HepG2 (cell line): ENCODE data around the gene KANTR. TPM values are rescaled to one million over a fixed set of nuclear protein-coding genes. Genes with fewer than 3 reads are reported as not detected.

Experiments used
- ATAC-seq: fragments of 200-7000 bp; cut with Tn5 transposase; 3 replicates; pipeline ENCODE4 v1.9.1; 2020; ENCODE audit warnings: mild to moderate bottlenecking, moderate library complexity
- BruUV-seq: library from RNA; stranded (reverse); fragments of 400-500 nt; replicated peaks from 2 replicates; lab custom pipeline; 2021; lab: Mats Ljungman, UMichigan
- CTCF ChIA-PET: fragments of 300-600 bp; formaldehyde crosslinking; extraction: SDS; loops from one replicate; lab custom pipeline; 2021; ENCODE audit warnings: low total read pairs, inconsistent platforms, low intra/inter-chr PET ratio; lab: Yijun Ruan, JAX
- POLR2A ChIA-PET: fragments of 350-600 bp; sonication (Branson Sonifier 250); formaldehyde crosslinking; loops from one replicate; lab custom pipeline; 2020; ENCODE audit warnings: antibody characterized with exemption, inconsistent platforms; lab: Yijun Ruan, JAX
- DNase-seq: peaks from one replicate; pipeline ENCODE4 v3.0.0-alpha.2; 2015; ENCODE audit warnings: low spot score
- FAIRE-seq: peaks from 3 replicates; lab custom pipeline; 2011; peaks lifted over from hg19 to GRCh38; lab: Jason Lieb, UNC
- H2AFZ ChIP-seq: one replicate; pipeline ENCODE4 v1.6.1; 2011; ENCODE audit warnings: low read length, inconsistent platforms
- H3K27ac ChIP-seq: fragments of 300-600 bp; 3 replicates; pipeline ENCODE4 v1.8.0; 2011; ENCODE audit warnings: mixed run types, mild to moderate bottlenecking, mixed read lengths, low read length, inconsistent platforms; ENCODE audit not compliant: insufficient read depth; ENCODE audit errors: extremely low read length
- H3K27me3 ChIP-seq, 2 experiments: fragments of 200-600 bp in 1 of 2; 2 replicates in 1 of 2; 3 replicates in 1 of 2; pipeline versions ENCODE4 v1.6.0 to v1.8.0; 2011; ENCODE audit warnings: low read length in 2 of 2, mild to moderate bottlenecking in 2 of 2, moderate library complexity in 2 of 2, inconsistent platforms in 1 of 2; ENCODE audit not compliant: insufficient read depth in 2 of 2, control insufficient read depth in 1 of 2
- H3K36me3 ChIP-seq, 2 experiments: fragments of 200-600 bp in 1 of 2; replicated peaks in 1 of 2; 2 replicates in 1 of 2; 3 replicates in 1 of 2; pipeline versions ENCODE4 v1.5.1 to v1.8.0; 2011; ENCODE audit warnings: low read length in 2 of 2, inconsistent platforms in 1 of 2; ENCODE audit not compliant: insufficient read depth in 2 of 2, control insufficient read depth in 1 of 2
- H3K4me1 ChIP-seq: 2 replicates; pipeline ENCODE4 v1.5.1; 2012; ENCODE audit warnings: low read length, inconsistent platforms; ENCODE audit not compliant: insufficient read depth
- H3K4me2 ChIP-seq: 2 replicates; pipeline ENCODE4 v1.6.0; 2011; ENCODE audit warnings: low read depth, low read length, inconsistent platforms
- H3K4me3 ChIP-seq, 3 experiments: fragments of 200-600 bp in 1 of 3; sonication (generic), shearing (Covaris generic) in 1 of 3; replicated peaks in 1 of 3; 2 replicates each; pipeline ENCODE4 v1.5.1; 2011 to 2016; ENCODE audit warnings: low read length in 3 of 3, inconsistent platforms in 2 of 3, low read depth in 2 of 3, mild to moderate bottlenecking in 2 of 3, control low read depth in 1 of 3, mixed read lengths in 1 of 3; ENCODE audit not compliant: insufficient read depth in 1 of 3
- H3K79me2 ChIP-seq: one replicate; pipeline ENCODE4 v1.6.1; 2011; ENCODE audit warnings: low read length, inconsistent platforms; ENCODE audit not compliant: insufficient read depth
- H3K9ac ChIP-seq: 2 replicates; pipeline ENCODE4 v1.6.0; 2011; ENCODE audit warnings: mild to moderate bottlenecking, low read depth, low read length, inconsistent platforms; ENCODE audit not compliant: insufficient read depth
- H3K9me3 ChIP-seq: 2 replicates; pipeline ENCODE4 v1.5.1; 2012; ENCODE audit warnings: mild to moderate bottlenecking, low read length
- H4K20me1 ChIP-seq: 2 replicates; pipeline ENCODE4 v1.6.0; 2011; ENCODE audit warnings: inconsistent platforms, mild to moderate bottlenecking, low read length, moderate library complexity; ENCODE audit not compliant: insufficient read depth
- BCLAF1 ChIP-seq: fragments of 450-650 bp; IDR thresholded peaks from 2 replicates; pipeline ENCODE4 v1.6.1; 2017; ENCODE audit warnings: mild to moderate bottlenecking
- BHLHE40 ChIP-seq: IDR thresholded peaks from 2 replicates; pipeline ENCODE4 v1.6.1; 2011; ENCODE audit warnings: low read length, improper control_type of control experiment
- MATR3 ChIP-seq: sonication (generic); formaldehyde crosslinking; IDR thresholded peaks from 2 replicates; pipeline ENCODE4 v1.4.0; 2020; ENCODE audit warnings: missing genetic modification reagents
- NFE2L1 ChIP-seq: sonication (generic); formaldehyde crosslinking; IDR thresholded peaks from 2 replicates; pipeline ENCODE4 v1.4.0; 2020; ENCODE audit warnings: missing genetic modification reagents, mild to moderate bottlenecking, borderline replicate concordance
- SIN3A ChIP-seq: IDR thresholded peaks from 2 replicates; pipeline ENCODE4 v1.6.1; 2011; ENCODE audit warnings: low read depth, mild to moderate bottlenecking, control low read depth, low read length, borderline replicate concordance
- THAP8 ChIP-seq: sonication (generic); formaldehyde crosslinking; IDR thresholded peaks from 2 replicates; pipeline ENCODE4 v1.5.1; 2020; ENCODE audit warnings: missing genetic modification reagents, mild to moderate bottlenecking, borderline replicate concordance
- ZFP36L1 ChIP-seq: sonication (generic); formaldehyde crosslinking; IDR thresholded peaks from 2 replicates; pipeline ENCODE4 v1.8.0; 2022; ENCODE audit warnings: mild to moderate bottlenecking, missing genetic modification reagents, moderate library complexity
- ZNF691 ChIP-seq: sonication (generic); formaldehyde crosslinking; IDR thresholded peaks from 2 replicates; pipeline ENCODE4 v1.4.0; 2020; ENCODE audit warnings: missing genetic modification reagents, low read depth, mild to moderate bottlenecking, borderline replicate concordance
- ZNF747 ChIP-seq: sonication (generic); formaldehyde crosslinking; IDR thresholded peaks from 2 replicates; pipeline ENCODE4 v1.8.1; 2023; ENCODE audit warnings: missing genetic modification reagents, mild to moderate bottlenecking, borderline replicate concordance
- ZNF879 ChIP-seq: sonication (generic); formaldehyde crosslinking; IDR thresholded peaks from 2 replicates; pipeline ENCODE4 v1.8.1; 2023; ENCODE audit warnings: missing genetic modification reagents
- WGBS: methylation state at CpG from one replicate; pipeline ENCODE4 v1.1.6; 2017; ENCODE audit warnings: low lambda C conversion rate; 5-methylcytosine and 5-hydroxymethylcytosine counted together
- in situ Hi-C: cut with HindIII; loops from 2 replicates; pipeline ENCODE4 v1.10.0; 2017; ENCODE audit warnings: low pct_unique_long_range_greater_than_20kb; ENCODE audit not compliant: extremely low pct_ligation_motif_present
- intact Hi-C: fragments of 100-400 bp; cut with micrococcal nuclease; formaldehyde crosslinking; loops from one replicate; pipeline ENCODE4 v1.10.0; 2022; ENCODE audit not compliant: unreplicated experiment
- polyA plus RNA-seq, 8 experiments: library from polyadenylated mRNA; depleted of rRNA in 3 of 8; stranded (reverse) in 7 of 8; unstranded in 1 of 8; fragments of >200 nt; fragmentation: Illumina TruSeq in 4 of 8; extraction: Trizol in 4 of 8; gene quantifications; 2 replicates each; pipeline versions ENCODE4 v1.2.1 to v1.2.3, GENCODE V29; 2011 to 2016; ENCODE audit warnings: low read depth in 4 of 8, missing spikeins in 1 of 8, mixed read lengths in 1 of 8; ENCODE audit not compliant: insufficient read depth in 1 of 8
- total RNA-seq, 5 experiments: library from RNA; depleted of rRNA; stranded (reverse); fragments of >200 nt; fragmentation: Illumina TruSeq; extraction: Trizol; gene quantifications; 2 replicates each; pipeline ENCODE4 v1.2.3, GENCODE V29; 2016; ENCODE audit warnings: low read depth in 1 of 5

KANTR gene
- total and polyA plus RNA-seq, 2 of the 13 experiments (the other 11 are each of a cell fraction or from before 2014, with no cell fraction given): 4.4 to 9.0 TPM

GRCh38 chrX:53086464-53086863 lies 7.5 kb upstream of the KANTR start:
- FAIRE-seq: no peak
- Histone ChIP-seq H3K9ac (no peak overlapping the region), H4K20me1 (no peaks in the 10 kb centered on the region), H3K27me3 (no peaks in the 10 kb centered on the region), H3K4me3 (no peak overlapping the region), H2AFZ (no peak overlapping the region), H3K4me2 (no peak overlapping the region), H3K79me2 (peaks cover 7% of the 10 kb centered on the region), H3K4me1 (peaks cover 13% of the 10 kb centered on the region; the same call in 1 of the 2 replicates), H3K9me3 (no peaks in the 10 kb centered on the region), H3K27ac (no peak overlapping the region), H3K36me3 (peaks cover 4 to 5% of the 10 kb centered on the region in 2 experiments; a peak in 2 of 5 replicates)
- in situ Hi-C loops: no loop called here
- POLR2A ChIA-PET: no interaction called here
- BruUV-seq: no TSS peak
- 41% methylated on average over 5 of the region's 6 CpGs for WGBS
- DNase-seq: no peak
- TF ChIP-seq MATR3: no peak
- TF ChIP-seq NFE2L1 (CRISPR knock-in tag): no peak
- TF ChIP-seq ZNF747 (CRISPR knock-in tag): no peak
- CTCF ChIA-PET: no interaction called here
- no peak for ATAC-seq
- intact Hi-C loops: no loop called here

GRCh38 chrX:53087388-53087831 lies 6.5 kb upstream of the KANTR start:
- Histone ChIP-seq H3K4me3 (no peak overlapping the region), H3K4me2 (no peak overlapping the region), H4K20me1 (no peaks in the 10 kb centered on the region), H2AFZ (no peak overlapping the region), H3K36me3 (peaks cover 4 to 5% of the 10 kb centered on the region in 2 experiments; a peak in 2 of 5 replicates), H3K27me3 (no peaks in the 10 kb centered on the region), H3K9ac (no peak overlapping the region), H3K4me1 (peaks cover 13% of the 10 kb centered on the region; the same call in 1 of the 2 replicates), H3K79me2 (peaks cover 7% of the 10 kb centered on the region), H3K9me3 (no peaks in the 10 kb centered on the region), H3K27ac (no peak overlapping the region)
- no peak for TF ChIP-seq ZFP36L1
- TF ChIP-seq ZNF691 (CRISPR knock-in tag): no peak
- TF ChIP-seq ZNF879 (CRISPR knock-in tag): no peak
- TF ChIP-seq THAP8 (CRISPR knock-in tag): no peak
- no peak for TF ChIP-seq SIN3A
- TF ChIP-seq BHLHE40: no peak
- TF ChIP-seq BCLAF1: no peak
- BruUV-seq: no TSS peak
- DNase-seq: no peak
- ChIA-PET CTCF (no interaction called here), POLR2A (no interaction called here)
- FAIRE-seq: no peak
- in situ Hi-C loops (no loop called here), intact Hi-C loops (no loop called here)
- ATAC-seq: no peak
- 98% methylated on average over 3 of the region's 3 CpGs for WGBS
